ENCODE results near the gene NGRN. TPM values are rescaled to one million over a fixed set of nuclear protein-coding genes. Genes with fewer than 3 reads are reported as not detected.

NGRN gene
- total and polyA plus RNA-seq, 2 experiments from 2014 or later, result 88.9 to 131 TPM

GRCh38 chr15:90239371-90239770 is 26.1 kb upstream of the NGRN start (continued):
- TF ChIP-seq ZNF462 (CRISPR knock-in tag; IDR thresholded peaks at IDR 0.05), result no peak
- no peak for TF ChIP-seq EZH2 (IDR thresholded peaks at IDR 0.05; ENCODE audit: low read depth, unreplicated experiment)
- no peak for TF ChIP-seq ZNF114 (CRISPR knock-in tag; IDR thresholded peaks at IDR 0.05)
- no peak for TF ChIP-seq CREB1 (CRISPR knock-in tag; IDR thresholded peaks at IDR 0.05; ENCODE audit: low read depth)
- no peak for TF ChIP-seq POLR2AphosphoS5 (IDR thresholded peaks at IDR 0.05; ENCODE audit: low read depth)
- TF ChIP-seq, protein P1, sequence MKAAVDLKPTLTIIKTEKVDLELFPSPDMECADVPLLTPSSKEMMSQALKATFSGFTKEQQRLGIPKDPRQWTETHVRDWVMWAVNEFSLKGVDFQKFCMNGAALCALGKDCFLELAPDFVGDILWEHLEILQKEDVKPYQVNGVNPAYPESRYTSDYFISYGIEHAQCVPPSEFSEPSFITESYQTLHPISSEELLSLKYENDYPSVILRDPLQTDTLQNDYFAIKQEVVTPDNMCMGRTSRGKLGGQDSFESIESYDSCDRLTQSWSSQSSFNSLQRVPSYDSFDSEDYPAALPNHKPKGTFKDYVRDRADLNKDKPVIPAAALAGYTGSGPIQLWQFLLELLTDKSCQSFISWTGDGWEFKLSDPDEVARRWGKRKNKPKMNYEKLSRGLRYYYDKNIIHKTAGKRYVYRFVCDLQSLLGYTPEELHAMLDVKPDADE (IDR thresholded peaks at IDR 0.05), result no peak
- no peak for TF ChIP-seq JUNB (IDR thresholded peaks at IDR 0.05; ENCODE audit: unreplicated experiment)
- no peak for TF ChIP-seq CTCF (conservative IDR thresholded peaks at IDR 0.05; ENCODE audit: low read depth in 2 of 2)
- TF ChIP-seq, protein P2, sequence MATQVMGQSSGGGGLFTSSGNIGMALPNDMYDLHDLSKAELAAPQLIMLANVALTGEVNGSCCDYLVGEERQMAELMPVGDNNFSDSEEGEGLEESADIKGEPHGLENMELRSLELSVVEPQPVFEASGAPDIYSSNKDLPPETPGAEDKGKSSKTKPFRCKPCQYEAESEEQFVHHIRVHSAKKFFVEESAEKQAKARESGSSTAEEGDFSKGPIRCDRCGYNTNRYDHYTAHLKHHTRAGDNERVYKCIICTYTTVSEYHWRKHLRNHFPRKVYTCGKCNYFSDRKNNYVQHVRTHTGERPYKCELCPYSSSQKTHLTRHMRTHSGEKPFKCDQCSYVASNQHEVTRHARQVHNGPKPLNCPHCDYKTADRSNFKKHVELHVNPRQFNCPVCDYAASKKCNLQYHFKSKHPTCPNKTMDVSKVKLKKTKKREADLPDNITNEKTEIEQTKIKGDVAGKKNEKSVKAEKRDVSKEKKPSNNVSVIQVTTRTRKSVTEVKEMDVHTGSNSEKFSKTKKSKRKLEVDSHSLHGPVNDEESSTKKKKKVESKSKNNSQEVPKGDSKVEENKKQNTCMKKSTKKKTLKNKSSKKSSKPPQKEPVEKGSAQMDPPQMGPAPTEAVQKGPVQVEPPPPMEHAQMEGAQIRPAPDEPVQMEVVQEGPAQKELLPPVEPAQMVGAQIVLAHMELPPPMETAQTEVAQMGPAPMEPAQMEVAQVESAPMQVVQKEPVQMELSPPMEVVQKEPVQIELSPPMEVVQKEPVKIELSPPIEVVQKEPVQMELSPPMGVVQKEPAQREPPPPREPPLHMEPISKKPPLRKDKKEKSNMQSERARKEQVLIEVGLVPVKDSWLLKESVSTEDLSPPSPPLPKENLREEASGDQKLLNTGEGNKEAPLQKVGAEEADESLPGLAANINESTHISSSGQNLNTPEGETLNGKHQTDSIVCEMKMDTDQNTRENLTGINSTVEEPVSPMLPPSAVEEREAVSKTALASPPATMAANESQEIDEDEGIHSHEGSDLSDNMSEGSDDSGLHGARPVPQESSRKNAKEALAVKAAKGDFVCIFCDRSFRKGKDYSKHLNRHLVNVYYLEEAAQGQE (IDR thresholded peaks at IDR 0.05; ENCODE audit: unreplicated experiment), result no peak
- TF ChIP-seq ZNF331 (CRISPR knock-in tag; IDR thresholded peaks at IDR 0.05; ENCODE audit: low read depth), result no peak
- no peak for TF ChIP-seq STAT1 (IDR thresholded peaks at IDR 0.05; ENCODE audit: unreplicated experiment)
